KBM-7 (cell line): Measurements from ENCODE around the gene CRB2.

ENCODE experiments used
- DNase-seq: peaks from one replicate; pipeline ENCODE4 v3.0.0-alpha.2; 2015
- in situ Hi-C: fragments of 300-500 bp; cut with MboI; formaldehyde crosslinking; loops from 2 replicates; pipeline ENCODE4 v1.14.3; 2020; ENCODE audit warnings: low sequenced_read_pairs, low pct_unique_long_range_greater_than_20kb, mixed read lengths

CRB2 gene

DNA sequence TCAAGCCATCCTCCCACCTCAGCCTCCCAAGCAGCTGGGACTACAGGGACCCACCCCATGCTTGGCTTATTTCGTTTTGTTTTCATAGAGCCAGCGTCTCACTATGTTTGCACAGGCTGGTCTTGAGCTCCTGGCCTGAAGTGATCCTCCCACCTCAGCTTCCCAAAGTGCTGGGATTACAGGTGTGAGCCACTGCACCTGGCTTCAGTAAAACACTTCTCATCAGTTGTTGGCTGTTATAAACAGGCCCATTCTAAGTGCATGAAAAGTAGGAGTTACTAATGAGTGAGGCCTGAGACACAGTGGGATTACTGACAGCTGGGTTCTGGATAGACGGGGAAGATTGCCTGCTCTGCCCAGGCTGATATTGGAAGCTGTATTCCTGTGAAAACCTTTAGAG lies 3.5 kb downstream of the CRB2 start:
- in situ Hi-C loops = loop anchor here (10.0 kb wide), 1 partner anchor 275 kb away; no protein-coding TSS in a partner anchor

DNA sequence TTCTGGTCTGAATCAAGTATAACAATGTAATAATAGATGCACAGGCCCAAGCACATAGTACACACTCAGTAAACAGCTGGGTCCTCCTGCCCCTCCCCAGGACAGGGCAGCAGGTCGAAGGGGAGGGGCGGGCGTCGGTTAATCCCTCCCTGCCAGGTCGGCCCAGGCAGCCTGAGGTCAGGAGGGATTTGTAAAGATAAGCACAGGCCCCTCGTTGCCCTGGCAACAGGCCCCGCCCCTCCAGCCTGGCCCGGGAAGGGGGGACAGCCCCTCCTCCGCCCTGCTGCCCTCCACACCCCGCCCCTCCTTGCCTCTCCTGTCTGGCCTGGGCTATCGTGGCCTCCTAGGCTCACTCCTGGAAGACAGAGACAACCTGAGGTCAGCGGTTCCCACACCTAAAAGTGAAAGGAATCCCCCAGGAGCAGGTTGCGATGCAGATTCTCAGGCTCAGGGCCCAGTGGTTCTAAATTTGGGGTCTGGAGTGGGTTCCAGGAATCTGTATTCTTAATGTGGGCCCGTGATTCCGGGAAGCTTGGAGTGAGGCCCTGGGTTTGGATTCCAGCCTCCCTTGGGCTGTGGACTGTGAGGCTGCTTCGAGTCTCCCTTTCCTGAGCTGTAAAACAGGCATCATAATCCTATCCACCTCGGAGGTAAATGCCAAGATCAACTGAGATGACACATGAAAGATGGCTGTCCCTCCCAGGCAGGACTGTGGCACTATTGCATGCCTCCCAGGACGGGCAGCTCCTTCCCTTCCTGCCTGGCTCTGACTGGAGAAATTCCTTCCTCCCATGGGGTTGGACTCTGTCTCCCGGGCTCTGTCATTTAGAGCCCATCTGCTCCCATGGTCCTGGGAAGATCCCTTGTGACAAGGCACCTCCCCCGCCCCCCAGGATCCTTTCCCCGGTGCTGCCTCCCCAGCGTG lies 4.4 kb downstream of the CRB2 start:
- peak; percentile 86 for DNase-seq
- in situ Hi-C loops = no loop called here

More for the DNA sequence above, 3.5 kb downstream of the CRB2 start:
- no peak for DNase-seq

DNA sequence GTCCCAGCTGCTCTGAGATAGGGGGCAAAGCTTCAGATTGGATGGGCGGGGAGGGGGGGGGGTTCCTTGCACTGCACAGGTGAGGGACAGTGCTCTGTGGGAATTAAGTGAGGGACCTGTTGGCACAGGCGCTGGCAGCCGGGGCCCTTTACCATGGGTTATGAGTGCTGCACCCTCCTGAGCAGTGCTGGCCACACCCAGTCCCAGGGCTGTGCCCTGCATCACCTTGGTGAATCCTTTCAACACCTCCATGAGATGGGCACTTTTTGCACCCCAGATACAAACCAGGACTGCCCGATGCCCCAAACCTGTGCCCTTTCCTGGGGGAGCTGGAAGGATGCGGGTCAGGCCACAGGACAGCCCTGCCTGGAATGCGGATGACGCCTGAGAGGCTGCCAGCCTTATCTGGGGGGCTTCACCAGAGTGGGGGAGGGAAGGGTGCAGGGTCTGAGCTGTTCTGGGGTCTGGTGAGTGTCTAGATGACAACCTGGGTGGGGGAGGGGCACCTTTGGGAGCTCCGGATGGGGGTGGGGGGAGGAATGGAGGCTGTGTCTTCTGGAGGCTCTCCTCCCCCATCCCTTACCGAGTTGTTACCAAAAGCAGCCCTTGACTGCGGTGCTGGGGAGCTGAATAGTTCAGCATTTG lies 5.2 kb downstream of the CRB2 start:
- in situ Hi-C loops = no loop called here
- no peak for DNase-seq

DNA sequence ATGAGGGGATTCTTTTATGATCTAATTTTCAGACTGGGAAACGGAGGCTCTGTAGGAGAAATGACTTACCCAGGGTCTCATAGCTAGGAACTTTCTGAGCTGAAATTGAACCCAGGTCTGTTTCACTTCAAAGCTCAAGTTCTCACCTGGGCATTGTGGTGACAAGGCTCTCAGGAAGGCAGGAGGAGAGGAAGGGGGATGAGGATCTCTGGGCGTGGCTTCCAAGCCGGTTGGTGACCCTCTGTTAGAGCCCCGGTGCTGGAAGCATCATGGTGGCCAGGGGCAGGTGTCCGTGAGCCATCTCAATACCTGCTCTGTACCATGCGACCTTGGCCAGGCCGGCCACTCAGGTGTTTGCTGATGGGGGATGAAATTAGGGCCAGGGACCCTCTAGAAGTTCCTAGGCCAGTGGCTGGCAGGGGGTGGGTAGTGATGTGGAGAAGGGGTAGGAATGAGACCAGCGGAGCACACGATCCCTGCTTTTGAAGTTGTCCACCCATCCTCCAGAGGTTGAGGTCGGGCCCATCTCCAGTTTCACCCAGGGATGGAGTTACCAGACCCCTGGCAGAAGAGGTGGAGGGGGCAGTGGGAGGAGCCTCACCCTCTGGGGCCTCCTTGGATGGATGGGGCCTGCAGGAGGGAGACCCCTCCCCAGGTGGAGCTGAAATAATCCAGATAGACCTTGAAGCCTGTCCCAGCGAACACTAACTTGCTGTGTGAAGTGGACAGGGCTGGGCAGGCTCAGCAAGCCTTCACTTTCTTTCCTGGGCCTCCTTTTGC lies 5.9 kb downstream of the CRB2 start:
- in situ Hi-C loops = no loop called here
- no peak for DNase-seq

DNA sequence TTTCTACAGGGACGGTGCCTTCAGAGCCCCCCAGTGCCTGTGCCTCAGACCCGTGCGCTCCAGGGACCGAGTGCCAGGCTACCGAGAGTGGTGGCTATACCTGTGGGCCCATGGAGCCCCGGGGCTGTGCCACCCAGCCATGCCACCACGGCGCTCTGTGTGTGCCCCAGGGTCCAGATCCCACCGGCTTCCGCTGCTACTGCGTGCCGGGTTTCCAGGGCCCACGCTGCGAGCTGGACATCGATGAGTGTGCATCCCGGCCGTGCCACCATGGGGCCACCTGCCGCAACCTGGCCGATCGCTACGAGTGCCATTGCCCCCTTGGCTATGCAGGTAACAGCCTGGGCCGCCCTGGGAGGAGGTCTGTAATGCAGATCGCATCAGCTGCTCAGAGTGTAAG lies 6.9 kb downstream of the CRB2 start:
- in situ Hi-C loops = no loop called here

DNA sequence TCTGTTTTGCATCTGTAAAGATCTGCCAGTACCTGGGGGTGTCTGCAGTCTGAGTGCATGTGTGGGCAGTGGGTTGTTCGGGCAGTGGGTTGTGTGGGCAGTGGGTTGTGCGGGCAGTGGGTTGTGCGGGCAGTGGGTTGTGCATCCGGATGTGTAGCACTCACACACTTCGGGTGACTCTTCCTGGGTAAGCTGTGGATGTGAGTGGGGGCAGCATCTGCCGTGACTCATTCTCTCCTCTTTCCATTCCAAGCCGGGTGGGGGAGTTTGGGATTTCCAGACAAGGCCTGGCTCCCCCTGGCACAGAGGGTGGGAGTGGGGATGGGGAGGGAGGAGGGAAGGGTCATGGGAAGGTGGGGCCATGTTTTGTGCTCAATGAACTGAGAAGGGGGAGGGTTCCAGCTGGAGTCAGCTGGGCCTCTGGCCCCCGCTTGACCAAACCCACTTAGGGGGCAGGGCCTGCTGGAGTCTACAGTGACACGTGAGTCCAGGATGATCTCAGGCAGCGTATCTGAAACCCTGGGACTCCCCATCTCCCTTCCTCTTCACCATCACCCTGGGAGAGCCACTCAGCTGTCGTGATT lies 8.3 kb downstream of the CRB2 start:
- no peak for DNase-seq
- in situ Hi-C loops = no loop called here

More for the DNA sequence above, 6.9 kb downstream of the CRB2 start:
- DNase-seq = no peak

DNA sequence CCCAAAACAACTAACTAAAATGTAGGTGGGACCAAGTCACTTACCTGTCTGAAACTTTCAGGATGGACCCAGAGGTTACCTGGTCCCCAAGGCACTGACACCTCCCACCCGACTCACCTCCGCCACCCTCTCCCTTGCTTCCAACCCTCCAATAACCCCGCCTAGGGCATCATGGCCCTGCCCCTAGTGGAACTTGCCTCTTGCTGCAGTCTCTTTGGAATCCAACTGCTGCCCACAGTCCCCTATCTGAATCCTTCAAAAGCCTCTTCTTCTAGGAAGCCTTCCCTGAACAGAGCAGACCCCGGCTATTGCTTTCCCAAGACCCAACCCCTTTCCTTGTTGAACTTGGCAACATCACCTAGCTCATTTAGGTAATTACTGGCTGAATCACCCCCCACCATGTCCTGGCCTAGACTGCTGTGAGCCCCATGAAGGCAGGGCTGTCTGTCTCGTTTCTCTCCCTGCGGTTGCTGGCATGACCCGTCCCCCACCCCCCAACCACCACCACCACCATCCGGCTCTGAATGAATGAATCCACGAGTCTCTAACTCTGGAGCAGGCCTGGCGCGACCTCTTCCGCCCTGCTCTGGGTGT lies 9.4 kb downstream of the CRB2 start:
- in situ Hi-C loops = no loop called here
- DNase-seq = no peak

DNA sequence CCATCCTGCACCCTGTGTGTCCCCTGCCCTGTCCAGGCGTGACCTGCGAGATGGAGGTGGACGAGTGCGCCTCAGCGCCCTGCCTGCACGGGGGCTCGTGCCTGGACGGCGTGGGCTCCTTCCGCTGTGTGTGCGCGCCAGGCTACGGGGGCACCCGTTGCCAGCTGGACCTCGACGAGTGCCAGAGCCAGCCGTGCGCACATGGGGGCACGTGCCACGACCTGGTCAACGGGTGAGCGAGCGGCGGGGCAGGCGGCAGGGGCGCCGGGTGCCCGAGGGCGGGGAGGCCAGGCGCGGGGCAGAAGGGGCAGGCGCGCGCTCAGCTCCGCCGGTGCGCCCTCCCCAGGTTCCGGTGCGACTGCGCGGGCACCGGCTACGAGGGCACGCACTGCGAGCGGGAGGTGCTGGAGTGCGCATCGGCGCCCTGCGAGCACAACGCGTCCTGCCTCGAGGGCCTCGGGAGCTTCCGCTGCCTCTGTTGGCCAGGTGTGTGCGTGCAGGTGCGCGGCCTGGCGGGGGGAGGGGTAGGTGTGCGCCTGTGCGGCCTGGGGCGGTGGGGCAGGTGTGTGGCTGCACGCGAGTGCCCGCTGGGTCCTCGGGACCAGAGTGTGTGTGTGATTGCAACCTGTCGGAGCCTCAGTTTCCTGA lies 10.0 kb downstream of the CRB2 start:
- DNase-seq = no peak
- in situ Hi-C loops = no loop called here

DNA sequence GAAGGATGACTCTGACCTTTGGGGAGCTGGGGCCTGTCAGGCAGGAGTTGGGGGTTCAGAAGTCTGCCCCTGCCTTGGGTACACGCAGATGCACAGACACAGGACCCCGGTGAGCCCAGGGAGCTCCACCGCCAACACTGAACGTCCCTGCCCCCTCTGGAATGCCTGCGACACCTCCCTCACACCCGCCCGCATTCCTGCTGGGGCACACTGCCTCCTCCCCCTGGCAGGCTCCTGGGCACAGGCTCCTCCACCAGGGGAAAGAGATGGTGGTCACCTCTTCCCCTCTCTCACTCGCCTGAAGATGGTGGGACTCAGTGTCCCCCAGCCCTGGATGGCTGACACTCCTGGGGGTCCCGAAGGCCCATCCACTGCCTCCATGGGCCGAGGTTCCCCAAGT lies 12.0 kb downstream of the CRB2 start:
- DNase-seq = no peak
- in situ Hi-C loops = no loop called here

DNA sequence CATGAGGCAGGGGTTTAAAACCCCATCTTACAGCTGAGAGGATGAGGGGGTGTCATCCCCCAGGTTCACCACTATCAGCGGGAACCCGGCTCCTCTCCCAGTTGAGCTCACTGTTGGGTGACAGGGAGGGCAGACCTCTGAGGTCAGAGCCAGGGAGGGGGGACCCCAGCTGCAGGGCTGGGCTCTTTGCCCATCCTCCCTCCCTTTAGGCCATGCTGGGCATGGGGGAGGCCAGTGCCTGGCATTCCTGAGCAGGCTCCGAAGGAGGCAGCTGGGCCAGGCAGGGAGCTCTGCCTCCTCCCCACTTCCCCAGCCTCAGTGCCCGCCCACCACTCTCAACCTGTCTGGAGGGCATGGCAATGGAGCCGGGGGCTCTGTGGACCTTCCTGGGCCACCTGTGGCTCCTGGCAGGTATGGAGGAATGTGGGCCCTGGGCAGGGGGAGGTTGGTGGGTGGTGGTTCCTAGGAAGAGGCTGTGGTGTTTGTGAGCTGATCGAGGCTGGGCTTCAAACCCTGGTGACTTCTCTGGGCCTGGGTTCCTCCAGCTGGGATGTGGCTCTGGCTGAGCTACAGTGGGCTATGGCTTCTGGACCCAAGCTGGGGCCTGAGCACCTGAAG lies 12.6 kb downstream of the CRB2 start:
- DNase-seq = no peak
- in situ Hi-C loops = no loop called here

DNA sequence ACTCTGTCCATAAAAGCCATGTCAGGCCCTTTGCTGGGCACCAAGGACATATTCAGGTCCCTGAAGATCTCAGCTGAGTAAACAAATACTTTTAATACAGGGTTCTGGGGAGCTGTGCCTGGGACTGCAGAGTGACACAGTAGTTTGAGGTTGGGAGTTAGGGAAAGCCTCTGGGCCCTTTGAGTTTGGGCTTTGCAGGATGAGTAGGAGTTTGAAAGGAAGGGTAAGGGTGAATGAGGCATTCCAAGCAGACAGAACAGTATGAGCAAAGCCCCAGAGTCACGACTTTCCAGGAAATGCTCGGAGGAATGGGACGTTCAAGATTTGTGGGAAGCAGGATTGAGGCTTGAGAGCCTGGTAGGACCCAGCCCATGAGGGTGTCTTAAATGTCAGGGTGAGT lies 13.3 kb downstream of the CRB2 start:
- in situ Hi-C loops = no loop called here

DNA sequence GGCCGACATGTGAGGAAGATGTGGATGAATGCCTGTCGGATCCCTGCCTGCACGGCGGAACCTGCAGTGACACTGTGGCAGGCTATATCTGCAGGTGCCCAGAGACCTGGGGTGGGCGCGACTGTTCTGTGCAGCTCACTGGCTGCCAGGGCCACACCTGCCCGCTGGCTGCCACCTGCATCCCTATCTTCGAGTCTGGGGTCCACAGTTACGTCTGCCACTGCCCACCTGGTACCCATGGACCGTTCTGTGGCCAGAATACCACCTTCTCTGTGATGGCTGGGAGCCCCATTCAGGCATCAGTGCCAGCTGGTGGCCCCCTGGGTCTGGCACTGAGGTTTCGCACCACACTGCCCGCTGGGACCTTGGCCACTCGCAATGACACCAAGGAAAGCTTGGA lies 14.1 kb downstream of the CRB2 start:
- DNase-seq = no peak
- in situ Hi-C loops = no loop called here

More for the DNA sequence above, 13.3 kb downstream of the CRB2 start:
- DNase-seq = no peak

DNA sequence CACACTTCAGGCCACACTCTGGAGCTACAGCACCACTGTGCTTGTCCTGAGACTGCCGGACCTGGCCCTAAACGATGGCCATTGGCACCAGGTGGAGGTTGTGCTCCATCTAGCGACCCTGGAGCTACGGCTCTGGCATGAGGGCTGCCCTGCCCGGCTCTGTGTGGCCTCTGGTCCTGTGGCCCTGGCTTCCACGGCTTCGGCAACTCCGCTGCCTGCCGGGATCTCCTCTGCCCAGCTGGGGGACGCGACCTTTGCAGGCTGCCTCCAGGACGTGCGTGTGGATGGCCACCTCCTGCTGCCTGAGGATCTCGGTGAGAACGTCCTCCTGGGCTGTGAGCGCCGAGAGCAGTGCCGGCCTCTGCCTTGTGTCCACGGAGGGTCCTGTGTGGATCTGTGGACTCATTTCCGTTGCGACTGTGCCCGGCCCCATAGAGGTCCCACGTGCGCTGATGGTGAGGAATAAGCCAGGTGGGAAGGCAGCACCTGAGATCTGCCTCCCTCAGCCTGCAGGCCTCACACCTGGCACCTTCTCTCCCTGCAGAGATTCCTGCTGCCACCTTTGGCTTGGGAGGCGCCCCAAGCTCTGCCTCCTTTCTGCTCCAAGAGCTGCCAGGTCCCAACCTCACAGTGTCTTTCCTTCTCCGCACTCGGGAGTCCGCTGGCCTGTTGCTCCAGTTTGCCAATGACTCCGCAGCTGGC lies 14.7 kb downstream of the CRB2 start:
- no peak for DNase-seq
- in situ Hi-C loops = no loop called here

DNA sequence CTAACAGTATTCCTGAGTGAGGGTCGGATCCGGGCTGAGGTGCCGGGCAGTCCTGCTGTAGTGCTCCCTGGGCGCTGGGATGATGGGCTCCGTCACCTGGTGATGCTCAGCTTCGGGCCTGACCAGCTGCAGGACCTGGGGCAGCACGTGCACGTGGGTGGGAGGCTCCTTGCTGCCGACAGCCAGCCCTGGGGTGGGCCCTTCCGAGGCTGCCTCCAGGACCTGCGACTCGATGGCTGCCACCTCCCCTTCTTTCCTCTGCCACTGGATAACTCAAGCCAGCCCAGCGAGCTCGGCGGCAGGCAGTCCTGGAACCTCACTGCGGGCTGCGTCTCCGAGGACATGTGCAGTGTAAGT lies 15.2 kb downstream of the CRB2 start:
- in situ Hi-C loops = no loop called here
- DNase-seq = no peak

DNA sequence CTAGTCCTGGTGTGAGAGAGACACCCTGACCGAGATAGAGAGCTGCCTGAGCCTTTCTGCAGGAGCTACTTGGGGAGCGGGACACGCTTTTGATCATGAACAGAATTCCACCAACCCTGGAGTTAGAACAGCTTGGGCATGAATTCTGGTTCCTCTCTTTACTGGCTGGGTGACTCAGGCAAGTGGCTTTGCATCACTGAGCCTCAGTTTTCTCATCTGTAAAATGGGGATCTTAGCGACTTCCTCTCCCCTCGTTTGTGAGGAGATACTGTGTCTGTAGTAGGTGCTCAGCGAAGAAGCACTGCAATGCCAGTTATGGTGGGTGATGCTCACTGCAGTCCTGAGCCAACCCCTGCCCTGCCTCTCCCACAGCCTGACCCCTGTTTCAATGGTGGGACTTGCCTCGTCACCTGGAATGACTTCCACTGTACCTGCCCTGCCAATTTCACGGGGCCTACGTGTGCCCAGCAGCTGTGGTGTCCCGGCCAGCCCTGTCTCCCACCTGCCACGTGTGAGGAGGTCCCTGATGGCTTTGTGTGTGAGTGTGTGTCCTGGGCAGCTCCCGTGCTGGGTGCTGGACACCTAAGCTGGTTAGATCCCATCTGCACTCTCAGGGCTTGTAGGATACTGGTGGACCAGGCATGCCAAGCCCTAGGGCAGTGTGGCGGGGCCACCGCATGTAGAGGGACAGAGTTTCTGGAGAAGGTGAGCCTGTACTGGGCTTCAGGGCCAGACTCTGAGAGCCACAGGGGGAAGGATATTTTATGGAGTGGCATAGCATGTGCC lies 16.0 kb downstream of the CRB2 start:
- in situ Hi-C loops = no loop called here
- no peak for DNase-seq

DNA sequence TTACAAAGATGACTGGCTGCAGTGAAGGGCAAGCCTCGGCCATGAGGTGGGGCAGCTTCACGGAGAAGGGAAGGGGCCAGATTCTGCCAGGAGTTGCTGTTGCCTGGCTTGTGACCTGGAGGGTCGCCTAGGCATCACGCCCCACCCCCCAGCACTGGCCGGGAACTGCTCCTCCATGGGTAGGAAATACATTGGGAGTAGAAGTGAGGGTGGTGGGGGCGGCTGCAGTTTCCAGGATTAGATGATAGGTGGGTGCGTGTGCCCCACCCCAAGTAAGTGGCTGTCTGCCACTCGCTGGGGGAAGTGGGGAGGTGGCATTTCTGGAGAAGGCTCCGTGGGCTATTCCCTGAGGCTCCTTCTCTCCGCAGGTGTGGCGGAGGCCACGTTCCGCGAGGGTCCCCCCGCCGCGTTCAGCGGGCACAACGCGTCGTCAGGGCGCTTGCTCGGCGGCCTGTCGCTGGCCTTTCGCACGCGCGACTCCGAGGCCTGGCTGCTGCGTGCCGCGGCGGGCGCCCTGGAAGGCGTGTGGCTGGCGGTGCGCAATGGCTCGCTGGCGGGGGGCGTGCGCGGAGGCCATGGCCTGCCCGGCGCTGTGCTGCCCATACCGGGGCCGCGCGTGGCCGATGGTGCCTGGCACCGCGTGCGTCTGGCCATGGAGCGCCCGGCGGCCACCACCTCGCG lies 16.9 kb downstream of the CRB2 start:
- no peak for DNase-seq
- in situ Hi-C loops = no loop called here
